HG02571 (cell line): Measurements from ENCODE around the gene SMG9.

Experiments
- ATAC-seq: cut with Tn5 transposase; IDR thresholded peaks from one replicate; pipeline ENCODE4 v1.9.1; 2021; ENCODE audit warnings: mild to moderate bottlenecking, moderate library complexity; ENCODE audit not compliant: unreplicated experiment

SMG9 gene

GRCh38 chr19:43759515-43759914 is 4.8 kb upstream of the SMG9 start:
- ATAC-seq: no peak

GRCh38 chr19:43755256-43755801 is 567 bp upstream of the SMG9 start:
- no peak for ATAC-seq

DNA sequence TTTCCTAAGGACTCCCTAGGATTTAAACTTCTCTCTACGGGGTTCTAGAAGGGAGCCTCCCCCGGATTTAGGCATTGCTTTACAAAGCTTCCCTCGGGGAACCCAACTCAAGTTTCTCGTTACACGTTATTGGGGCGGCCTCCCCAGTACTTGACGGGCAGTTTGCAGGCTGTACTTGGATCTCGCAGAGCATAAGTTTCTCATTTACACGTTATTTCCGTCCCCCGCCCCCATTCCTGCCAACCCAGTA is 584 bp downstream of the SMG9 start:
- no peak for ATAC-seq

DNA sequence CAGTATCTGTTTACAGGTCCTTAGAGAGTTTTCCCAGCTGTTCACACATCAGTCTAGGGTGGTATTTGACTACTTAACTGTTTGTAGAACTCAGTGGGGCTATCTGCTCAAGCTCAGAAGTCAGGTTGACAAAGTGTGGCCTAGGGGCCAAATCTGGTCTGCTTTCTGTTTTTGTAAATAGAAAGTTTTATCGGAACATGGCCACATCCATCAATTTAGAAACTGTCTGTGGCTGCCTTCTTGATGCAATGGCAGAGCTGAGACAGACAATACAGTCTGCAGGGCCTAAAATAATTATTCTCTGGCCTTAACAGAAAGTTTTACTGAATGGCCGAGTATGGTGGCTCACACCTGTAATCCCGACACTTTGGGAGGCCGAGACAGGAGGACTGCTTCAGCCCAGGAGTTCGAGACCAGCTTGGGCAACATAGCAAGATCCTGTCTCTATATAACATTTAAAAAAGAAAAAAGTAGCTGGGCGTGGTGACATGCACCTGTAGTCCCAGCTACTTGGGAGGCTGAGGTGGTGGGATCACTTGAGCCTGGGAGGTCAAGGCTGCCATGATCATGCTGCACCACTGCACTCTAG is 2.4 kb downstream of the SMG9 start:
- ATAC-seq: no peak

DNA sequence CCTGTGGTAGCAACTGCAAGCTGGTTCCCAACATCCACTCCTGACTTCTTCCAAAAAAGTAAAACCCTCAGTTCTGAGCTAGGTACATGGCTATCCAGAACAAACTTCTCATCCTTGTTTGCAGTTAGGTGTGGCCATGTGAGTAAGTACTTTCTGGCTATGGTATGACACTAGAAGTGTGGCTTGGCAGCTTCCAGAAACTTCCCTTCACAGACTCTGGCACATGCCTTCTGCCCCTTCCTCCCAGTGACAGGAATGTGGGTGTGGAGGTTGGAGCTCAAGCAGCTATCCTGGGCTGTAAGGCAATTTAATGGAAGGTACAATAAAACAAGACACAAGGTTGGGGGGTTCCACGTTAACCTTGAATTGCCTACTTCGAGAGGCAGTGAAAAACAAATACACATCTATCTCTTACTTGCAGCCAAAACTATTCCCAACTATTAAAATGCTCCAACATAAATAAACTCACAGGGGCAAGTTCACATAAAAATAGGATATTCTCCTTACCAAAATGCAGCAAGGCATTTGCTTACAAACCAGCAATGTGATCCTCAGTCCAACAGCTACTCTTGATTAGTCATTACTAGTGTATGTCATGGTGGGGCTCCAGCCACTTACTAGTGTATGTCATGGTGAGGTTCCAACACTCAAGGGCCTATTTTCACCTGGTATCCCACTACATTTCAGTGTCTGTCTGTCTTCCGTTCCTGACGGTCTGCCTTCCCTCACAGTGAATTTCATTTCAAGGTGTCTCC is 3.1 kb downstream of the SMG9 start:
- ATAC-seq: no peak

DNA sequence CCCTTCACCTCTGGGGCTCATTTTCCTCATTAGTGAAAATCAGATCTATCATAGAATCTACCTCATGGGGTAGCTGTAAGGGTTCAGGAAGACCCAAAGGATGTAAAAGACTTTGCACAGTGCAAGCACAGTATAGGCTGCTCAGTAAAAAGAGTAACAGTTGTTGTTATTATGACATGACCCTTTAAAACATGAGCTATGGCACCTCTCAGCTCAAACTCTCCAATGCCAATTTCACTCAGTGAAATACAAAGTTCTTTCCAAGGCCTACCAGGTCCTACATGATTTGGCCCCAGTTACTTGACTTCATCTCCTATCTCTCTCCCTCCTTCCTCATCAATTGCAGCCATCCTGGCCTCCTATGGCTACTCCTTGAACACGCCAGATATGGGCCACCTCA is 4.9 kb downstream of the SMG9 start:
- no peak for ATAC-seq

DNA sequence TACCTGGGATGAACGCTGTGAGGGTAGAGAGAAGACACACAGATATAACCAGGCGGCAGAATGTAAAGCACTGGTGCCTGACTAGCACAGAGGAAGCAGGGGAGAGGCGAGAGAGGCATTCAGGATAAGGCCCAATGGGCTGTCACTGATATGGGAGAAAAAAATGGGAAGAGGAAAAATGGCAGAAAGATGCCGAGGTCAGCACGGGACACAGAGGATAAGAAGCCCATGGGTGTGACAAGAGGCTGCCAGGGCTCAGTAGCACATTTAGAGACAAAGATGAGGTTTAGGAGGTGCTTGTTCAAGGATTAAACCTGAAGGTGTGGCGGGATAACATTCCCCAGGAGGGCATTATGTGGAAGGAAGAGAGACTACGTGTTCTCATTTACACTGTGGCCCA is 5.6 kb downstream of the SMG9 start:
- ATAC-seq: no peak

DNA sequence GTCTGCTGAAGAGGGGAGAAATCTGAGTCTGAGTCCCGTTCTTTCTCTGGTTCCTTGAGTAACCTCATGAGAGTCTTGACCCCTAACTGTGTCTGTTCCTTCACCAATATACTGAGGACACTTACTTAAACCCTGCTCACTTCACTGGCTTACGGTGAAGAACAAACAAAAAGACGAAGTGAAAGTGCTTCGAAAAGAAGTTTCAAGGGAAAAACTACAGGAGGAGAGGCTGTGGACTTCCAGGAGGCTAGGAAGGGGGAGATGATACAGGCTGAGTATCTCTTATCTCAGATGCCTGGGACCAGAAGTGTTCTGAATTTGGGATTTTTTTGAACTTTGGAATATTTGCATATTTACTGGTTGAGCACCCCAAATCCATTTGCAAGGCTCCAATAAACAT is 6.1 kb downstream of the SMG9 start:
- no peak for ATAC-seq

GRCh38 chr19:43748205-43748594 is 6.6 kb downstream of the SMG9 start:
- ATAC-seq: no peak

DNA sequence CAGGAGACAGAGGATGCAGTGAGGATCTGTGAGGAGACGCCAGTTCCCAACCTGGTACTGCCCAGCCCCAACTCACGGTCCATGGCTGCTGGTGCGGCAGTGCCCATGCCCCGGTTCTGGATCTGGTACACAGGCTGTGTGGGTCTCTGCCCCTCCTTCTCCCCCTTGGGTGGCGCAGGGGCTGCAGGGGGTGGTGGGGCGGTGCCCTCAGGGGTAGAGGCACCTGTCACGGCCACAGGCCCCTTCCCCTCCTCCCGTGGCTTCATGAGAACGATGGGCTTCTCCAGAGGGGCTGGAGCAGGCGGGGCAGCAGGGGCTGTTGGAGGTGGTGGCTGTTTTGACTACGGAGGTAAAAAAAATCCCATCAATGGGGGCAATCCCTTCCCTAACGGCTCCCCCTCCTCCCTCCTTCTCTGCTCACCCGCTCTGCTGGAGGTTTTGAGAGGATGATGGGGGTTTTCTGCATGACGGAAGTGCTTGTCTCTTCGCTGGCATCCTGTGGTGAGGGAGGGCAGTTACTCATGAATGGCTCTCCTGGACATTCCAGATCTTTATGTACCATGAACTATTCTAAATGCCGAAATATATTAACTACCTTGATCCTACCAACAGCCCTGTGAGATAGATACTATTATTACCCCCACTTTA is 7.1 kb downstream of the SMG9 start:
- no peak for ATAC-seq

DNA sequence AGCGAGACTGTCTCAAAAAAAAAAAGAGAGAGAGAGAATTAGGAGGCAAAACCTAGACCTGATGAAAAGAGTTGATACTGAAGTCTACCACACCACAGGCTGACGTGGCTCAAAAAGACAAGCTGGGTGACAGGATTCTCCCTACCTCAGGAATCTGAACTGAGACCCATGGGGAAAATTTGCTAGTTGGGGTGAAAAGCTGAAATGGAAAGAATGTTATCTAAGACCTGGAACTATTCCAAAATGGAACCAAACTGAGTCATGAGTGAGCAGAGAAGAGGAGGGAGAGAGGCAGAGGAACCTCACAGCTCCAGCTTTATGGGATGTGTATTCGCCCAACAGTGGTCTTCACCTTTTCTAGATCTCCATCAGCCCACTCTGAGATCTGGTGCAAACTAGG is 11.7 kb downstream of the SMG9 start:
- ATAC-seq: no peak

- ATAC-seq: no peak
Measured at GRCh38 chr19:43741075-43741825, 13.5 kb downstream of the SMG9 start.

DNA sequence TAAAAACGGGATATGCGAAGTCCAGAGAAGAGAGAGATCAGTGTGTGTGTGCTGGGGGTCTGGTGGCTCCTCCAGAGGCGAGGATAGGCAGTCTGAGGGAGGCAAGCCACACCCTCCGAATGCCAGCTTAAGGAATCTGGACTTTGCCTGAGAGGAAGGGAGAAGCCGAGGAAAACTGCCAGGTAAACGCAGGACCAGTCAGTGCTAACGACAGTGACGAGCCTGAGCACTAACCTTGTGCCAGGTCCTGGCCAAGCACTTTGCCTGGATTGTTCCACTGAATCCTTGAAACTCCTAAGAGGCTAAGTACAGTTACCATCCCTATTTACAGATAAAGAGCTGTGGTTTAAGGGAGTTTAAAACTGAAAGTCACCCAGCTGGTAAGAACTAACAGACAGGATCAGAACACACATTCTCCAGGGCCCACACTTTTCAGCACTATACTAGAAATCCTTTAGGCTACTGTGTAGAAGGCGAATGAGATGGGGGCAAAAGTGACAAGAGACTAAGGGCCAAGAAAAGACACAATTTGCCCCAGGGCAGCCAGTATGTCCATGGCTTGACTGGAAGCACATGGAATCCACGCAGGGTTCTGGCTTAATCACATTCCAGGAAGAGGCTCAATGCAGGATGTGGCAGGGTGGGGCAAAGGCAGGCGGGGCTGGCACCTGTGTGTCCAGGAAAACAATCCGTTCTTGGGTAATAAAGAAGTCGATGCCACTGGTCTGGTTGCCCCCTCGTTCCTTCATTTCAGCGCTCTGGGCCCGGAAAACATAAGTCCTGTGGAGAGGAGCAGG is 15.1 kb downstream of the SMG9 start:
- no peak for ATAC-seq

DNA sequence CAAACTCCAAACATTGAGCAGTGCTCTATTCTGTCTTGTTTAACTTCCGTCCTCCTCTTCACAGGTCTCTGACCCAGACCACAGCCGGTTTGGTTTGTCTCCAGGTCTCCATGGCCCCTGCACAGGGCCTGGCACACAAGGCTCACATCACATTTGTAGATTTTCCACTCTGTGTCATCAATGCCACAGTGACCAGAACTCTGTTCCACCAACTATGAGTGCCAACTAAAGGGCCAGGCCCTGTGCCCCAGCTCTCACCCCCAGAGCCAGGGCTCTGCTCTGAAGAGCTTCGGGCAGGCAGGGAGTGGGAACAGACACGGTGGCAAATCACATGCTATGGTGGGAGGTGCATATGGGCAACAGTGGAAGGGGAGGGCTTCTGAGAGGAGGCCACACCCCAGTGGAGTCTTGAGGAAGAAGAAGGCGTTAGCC is 16.0 kb downstream of the SMG9 start:
- ATAC-seq: no peak

DNA sequence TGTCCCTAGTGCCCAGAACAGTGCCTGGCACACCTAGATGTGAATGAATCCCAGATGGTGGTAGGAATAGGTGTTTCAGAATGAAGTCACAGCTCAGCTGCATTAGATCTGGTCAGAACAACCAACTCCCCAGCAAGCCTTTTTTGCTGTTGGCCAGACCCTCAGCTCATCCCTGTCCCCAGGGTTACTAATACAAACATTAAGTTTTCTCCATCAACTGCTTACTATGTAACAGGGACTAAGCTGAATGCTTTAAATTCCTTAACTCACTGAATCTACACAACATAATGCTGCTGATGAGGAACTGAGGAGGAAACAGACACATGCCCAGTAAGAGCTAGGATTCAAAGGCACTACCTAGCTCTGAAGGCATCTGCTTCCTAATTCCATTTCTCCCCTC is 18.8 kb downstream of the SMG9 start:
- ATAC-seq: no peak

DNA sequence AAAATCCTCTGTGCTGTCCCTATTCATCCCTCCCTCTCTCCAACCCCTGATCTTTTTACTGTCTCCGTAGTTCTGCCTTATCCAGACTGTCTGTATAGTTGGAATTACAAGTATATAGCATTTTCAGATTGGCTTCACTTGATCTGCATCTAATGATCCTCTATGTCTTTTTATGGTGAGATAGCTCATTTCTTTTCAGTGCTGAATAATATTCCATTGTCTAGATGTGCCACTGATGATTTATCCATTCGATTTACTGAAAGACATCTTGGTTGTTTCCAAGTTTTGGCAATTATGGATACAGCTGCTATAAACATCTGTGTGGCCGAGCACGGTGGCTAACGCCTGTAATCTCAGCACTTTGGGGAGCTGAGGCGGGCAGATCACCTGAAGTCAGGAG is 19.7 kb downstream of the SMG9 start:
- ATAC-seq: no peak

GRCh38 chr19:43731846-43732245 is 22.9 kb downstream of the SMG9 start:
- no peak for ATAC-seq

DNA sequence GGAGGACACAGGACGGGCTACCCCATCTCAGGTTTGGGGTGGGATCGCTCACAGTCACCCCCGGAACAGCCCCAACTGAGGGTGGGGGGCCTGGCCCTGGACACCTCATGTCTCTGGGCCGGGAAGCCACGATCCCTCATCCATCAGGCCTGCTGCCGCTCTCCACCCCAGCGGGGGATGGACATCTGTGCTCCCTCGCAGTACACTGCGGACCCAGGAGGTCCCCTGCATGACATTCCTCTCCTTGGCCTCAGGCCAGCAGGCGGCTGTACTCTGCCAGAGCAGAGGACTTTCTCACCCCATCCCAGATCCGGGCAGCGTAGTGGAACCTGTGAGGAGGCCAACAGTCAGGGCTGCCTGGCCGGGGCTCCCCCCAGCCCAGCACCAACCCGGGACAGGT is 23.4 kb downstream of the SMG9 start:
- ATAC-seq: no peak

GRCh38 chr19:43729919-43730318 is 24.8 kb downstream of the SMG9 start:
- ATAC-seq: no peak

DNA sequence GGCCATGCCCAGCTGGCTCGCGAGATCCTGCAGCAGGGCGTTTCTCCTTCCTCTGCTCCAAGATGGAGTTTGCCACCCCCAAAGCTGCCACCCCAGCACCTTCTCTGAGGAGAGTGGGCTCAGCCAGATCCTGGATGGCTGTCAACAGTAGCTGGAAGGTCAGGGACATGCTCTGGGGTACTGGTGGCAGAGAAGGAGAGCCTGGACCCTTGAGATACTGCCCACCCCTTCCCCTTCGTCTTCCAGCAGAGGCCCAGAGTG is 27.2 kb downstream of the SMG9 start:
- ATAC-seq: no peak
